NB4 (cell line): ENCODE results near the gene SPSB3.

ENCODE experiments used
- DNase-seq: peaks from one replicate; pipeline ENCODE4 v3.0.0; 2010; ENCODE audit warnings: low read depth
- H3K4me3 ChIP-seq: one replicate; pipeline ENCODE4 v1.5.1; 2011; ENCODE audit warnings: mild to moderate bottlenecking, low read depth, low read length, moderate library complexity
- MYC ChIP-seq: IDR thresholded peaks from 2 replicates; pipeline ENCODE4 v1.6.1; 2011; ENCODE audit warnings: low read depth, low read length
- POLR2A ChIP-seq: IDR thresholded peaks from 2 replicates; pipeline ENCODE4 v1.6.1; 2011; ENCODE audit warnings: mild to moderate bottlenecking; ENCODE audit not compliant: insufficient read length; ENCODE audit errors: extremely low read depth
- TF ChIP-seq, protein P1 (sequence below): IDR thresholded peaks from one replicate; pipeline ENCODE4 v1.5.1; 2012; ENCODE audit warnings: low read depth, low read length
- TF ChIP-seq, protein P2 (sequence below): IDR thresholded peaks from 2 replicates; pipeline ENCODE4 v1.6.1; 2011; ENCODE audit warnings: low read depth, low read length

SPSB3 gene

DNA sequence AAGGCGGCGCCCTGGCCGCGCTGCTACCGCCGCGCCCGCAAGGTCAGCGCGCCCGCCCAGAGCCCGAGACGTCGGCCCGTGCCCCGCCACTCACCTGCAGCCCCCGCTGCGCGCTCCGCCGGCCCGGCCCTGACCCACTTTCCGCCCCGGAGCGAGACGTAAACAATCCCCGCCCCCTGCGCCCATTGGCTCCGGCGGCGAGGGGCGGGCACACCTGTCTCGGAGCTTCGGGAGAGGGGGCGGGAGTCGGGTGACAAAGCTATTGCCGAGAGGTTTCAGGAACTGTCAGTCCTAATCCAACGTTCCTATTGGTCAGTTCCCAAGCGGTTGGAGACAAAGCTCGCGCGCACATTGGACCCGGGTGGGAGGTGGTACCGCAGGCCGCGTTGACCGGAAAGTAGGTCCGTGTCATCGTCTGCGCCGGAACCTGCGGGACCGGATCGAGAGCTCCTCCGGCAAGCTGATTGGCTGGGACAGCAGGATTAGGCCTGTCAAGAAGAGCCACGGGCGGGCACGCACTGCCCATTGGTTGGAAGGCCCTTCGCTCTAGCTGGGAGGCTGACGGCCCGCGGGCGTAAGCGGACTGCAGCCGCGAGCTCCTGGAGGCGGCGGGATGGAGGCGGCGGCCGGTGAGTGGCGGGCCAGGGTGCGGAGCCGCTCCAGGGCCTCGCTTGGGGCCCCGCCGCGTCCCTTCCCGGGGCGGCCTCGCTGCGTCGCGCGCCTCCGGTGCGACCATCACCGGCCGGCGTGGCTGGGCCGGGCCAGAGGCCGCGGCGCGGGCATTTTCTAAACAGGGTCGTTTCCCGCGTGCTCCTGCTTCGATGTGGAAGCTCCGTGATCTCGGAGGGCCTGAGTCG, at the start of gene SPSB3, which contains the start of gene NUBP2:
Gene SPSB3 (minus strand): TSS at position 164 of the 857 bp plus-strand sequence. CDS start 1,088 bp downstream, outside the sequence.
Gene NUBP2 (plus strand): TSS at position 553 of the 857 bp plus-strand sequence. CDS start 61 bp downstream, at position 614.
- peak within 1 kb of the TSS; percentile 87 for H3K4me3 ChIP-seq
- TF ChIP-seq, protein P1, sequence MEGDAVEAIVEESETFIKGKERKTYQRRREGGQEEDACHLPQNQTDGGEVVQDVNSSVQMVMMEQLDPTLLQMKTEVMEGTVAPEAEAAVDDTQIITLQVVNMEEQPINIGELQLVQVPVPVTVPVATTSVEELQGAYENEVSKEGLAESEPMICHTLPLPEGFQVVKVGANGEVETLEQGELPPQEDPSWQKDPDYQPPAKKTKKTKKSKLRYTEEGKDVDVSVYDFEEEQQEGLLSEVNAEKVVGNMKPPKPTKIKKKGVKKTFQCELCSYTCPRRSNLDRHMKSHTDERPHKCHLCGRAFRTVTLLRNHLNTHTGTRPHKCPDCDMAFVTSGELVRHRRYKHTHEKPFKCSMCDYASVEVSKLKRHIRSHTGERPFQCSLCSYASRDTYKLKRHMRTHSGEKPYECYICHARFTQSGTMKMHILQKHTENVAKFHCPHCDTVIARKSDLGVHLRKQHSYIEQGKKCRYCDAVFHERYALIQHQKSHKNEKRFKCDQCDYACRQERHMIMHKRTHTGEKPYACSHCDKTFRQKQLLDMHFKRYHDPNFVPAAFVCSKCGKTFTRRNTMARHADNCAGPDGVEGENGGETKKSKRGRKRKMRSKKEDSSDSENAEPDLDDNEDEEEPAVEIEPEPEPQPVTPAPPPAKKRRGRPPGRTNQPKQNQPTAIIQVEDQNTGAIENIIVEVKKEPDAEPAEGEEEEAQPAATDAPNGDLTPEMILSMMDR: no peak
- TF ChIP-seq MYC (peak; percentile 50; the same call in 1 of the 2 replicates), POLR2A (peak; percentile 35)
- TF ChIP-seq, protein P2, sequence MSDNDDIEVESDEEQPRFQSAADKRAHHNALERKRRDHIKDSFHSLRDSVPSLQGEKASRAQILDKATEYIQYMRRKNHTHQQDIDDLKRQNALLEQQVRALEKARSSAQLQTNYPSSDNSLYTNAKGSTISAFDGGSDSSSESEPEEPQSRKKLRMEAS: peak; percentile 31; the same call in 1 of the 2 replicates
- peak; percentile 99 for DNase-seq

DNA sequence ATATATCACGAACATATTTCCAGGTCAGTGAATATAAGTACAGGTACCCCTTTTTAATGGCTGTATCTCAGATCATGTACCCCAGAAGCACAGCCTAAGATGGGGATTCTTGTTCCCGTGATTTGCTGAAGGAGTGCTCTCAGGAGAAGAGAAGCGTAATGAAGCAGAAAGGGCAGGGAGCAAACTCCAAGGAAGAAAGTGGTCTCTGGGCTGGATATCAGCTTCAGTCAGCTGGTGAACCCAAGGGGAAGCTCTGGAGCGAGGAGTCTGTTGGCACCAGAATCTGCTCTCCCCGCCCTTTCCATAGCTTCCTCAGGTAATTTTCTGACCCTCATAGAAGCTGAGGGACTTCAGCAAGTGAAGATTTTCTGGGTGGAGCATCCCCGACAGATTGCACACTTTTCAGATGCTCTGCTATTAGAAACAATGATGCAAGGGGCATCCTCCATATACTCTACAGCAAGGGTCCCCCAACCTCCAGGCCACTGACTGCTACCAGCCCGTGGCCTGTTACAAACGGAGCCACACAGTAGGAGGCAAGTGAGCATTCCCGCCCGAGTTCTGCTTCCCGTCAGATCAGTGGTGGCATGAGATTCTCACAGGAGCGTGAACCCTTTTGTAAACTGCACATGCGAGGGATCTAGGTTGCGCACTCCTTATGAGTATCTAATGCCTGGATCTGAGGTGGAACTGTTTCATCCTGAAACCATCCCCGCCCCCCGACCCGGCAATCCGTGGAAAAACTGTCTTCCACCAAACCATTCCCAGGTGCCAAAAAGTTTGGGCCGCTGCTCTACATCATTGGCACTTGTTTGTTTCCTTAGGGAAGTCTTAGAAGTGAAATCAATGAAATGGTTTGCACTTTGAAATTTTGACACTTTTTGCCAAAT, 49.1 kb upstream of the SPSB3 start:
- TF ChIP-seq MYC (no peak), POLR2A (no peak)
- TF ChIP-seq, protein P1: no peak
- TF ChIP-seq, protein P2: no peak
- H3K4me3 ChIP-seq: no peak overlapping the region
- DNase-seq: no peak

DNA sequence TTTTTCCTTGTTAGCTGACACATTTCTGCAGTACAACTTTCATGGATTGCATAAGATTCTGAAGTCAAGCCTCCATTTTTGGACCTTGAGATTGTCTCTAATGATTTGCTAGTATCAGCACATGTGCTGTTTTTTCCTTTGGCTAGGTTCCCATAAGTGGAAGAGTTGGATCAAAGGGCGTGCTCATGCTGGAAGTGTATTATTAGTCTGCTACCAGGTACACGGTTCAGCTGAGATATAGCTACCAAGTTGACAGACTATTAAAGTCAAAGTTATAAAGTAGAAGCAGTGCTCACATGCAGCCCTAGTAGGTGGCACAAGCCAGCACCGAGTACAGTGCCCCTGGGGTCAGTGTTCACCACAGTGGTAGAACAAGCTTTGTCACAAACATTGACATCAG, 47.8 kb upstream of the SPSB3 start:
- H3K4me3 ChIP-seq: no peak overlapping the region
- DNase-seq: no peak
- TF ChIP-seq, protein P2: no peak
- TF ChIP-seq MYC (no peak), POLR2A (no peak)
- TF ChIP-seq, protein P1: no peak

DNA sequence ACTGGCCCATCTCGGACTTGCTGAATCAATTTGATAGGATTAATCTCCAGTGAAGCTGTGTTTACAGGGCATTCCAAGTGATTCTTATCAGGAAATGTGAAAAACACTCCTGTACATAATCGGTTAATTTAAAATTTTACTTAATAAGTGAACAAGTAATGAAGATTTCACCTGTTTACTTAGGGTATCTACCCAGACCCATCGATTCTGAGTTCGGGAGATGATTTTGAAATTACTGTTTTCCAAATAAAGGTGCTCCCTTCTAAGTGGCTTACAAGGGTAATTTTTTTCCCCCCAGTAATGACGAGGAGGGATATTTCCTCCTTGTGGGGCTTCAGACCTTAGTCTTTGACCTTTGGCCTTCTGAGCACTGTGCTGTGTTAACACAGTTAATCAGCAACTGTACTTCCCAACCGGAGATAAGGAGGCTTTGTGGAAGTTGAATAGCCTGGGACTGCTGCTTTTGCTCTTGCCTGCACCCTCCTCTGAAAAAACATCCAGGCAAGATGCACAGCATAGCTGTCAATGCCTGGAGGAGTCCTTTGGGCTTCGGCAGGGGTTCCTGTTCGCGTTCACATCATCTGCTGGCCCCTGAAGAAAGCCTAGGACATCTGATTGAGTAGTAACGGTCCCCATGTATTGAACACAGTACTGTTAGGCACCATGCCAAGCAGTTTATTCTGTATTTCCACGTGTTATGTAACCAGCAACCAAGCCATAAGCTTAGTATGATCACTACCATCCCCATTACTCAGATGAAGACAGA, 46.5 kb upstream of the SPSB3 start:
- TF ChIP-seq POLR2A: no peak
- no peak for TF ChIP-seq MYC
- TF ChIP-seq, protein P2: no peak
- TF ChIP-seq, protein P1: no peak
- DNase-seq: no peak
- H3K4me3 ChIP-seq: peak overlapping the region; percentile 96
